Natural killer cell (primary cell): Measurements from ENCODE around the gene EXOC6B. TPM values are rescaled to one million over a fixed set of nuclear protein-coding genes. Genes with fewer than 3 reads are reported as not detected.

Source experiments
- ATAC-seq, 3 donors: fragments of 150-1000 bp in 2 of 3; fragments of 200-7000 bp in 1 of 3; cut with Tn5 transposase; 1 replicate in 1 of 3; 2 replicates in 2 of 3; pipeline ENCODE4 v1.10.0; 2021; ENCODE audit warnings: mild to moderate bottlenecking in 2 of 3, moderate library complexity in 2 of 3
- DNase-seq, 2 donors: peaks; one replicate each; pipeline versions ENCODE4 v3.0.0 to v3.0.0-alpha.2; 2013 to 2021; ENCODE audit warnings: mixed read lengths in 1 of 2
- H3K27ac ChIP-seq: one replicate; pipeline ENCODE4 v1.5.1; 2013; ENCODE audit warnings: mild to moderate bottlenecking, low read length
- H3K27me3 ChIP-seq: one replicate; pipeline ENCODE4 v1.6.1; 2013; ENCODE audit warnings: low read length; ENCODE audit not compliant: control insufficient read depth, insufficient read depth
- H3K36me3 ChIP-seq: one replicate; pipeline ENCODE4 v1.6.1; 2013; ENCODE audit warnings: low read length; ENCODE audit not compliant: control insufficient read depth, insufficient read depth
- H3K4me1 ChIP-seq: one replicate; pipeline ENCODE4 v1.6.1; 2013; ENCODE audit warnings: low read length; ENCODE audit not compliant: control insufficient read depth, insufficient read depth
- H3K4me3 ChIP-seq: one replicate; pipeline ENCODE4 v1.5.1; 2013; ENCODE audit warnings: low read length
- H3K9me3 ChIP-seq: one replicate; pipeline ENCODE4 v1.6.1; 2013; ENCODE audit warnings: low read length; ENCODE audit not compliant: control insufficient read depth, insufficient read depth
- H3K27ac Mint-ChIP-seq, 2 donors: one replicate each; pipeline ENCODE4 v1.8.0; 2022; ENCODE audit warnings: mild to moderate bottlenecking in 2 of 2, mixed read lengths in 2 of 2, moderate library complexity in 1 of 2
- H3K27me3 Mint-ChIP-seq, 2 donors: one replicate each; pipeline ENCODE4 v1.8.0; 2022; ENCODE audit warnings: low read depth in 2 of 2, mixed read lengths in 2 of 2
- H3K36me3 Mint-ChIP-seq: one replicate; pipeline ENCODE4 v1.8.0; 2022; ENCODE audit warnings: mixed read lengths
- H3K4me1 Mint-ChIP-seq, 2 donors: one replicate each; pipeline ENCODE4 v1.8.0; 2022; ENCODE audit warnings: mixed read lengths in 2 of 2
- H3K4me3 Mint-ChIP-seq: one replicate; pipeline ENCODE4 v1.8.0; 2022; ENCODE audit warnings: mild to moderate bottlenecking, moderate library complexity, mixed read lengths
- H3K9me3 Mint-ChIP-seq, 2 donors: one replicate each; pipeline ENCODE4 v1.8.0; 2022; ENCODE audit warnings: mixed read lengths in 2 of 2
- CTCF ChIP-seq: fragments of 200-600 bp; IDR thresholded peaks from one replicate; pipeline ENCODE4 v1.8.0; 2022; ENCODE audit warnings: antibody characterized with exemption
- WGBS: methylation state at CpG from one replicate; pipeline ENCODE4 v1.1.7; 2013; ENCODE audit warnings: missing lambda C conversion rate; ENCODE audit not compliant: insufficient coverage; 5-methylcytosine and 5-hydroxymethylcytosine counted together
- intact Hi-C: fragments of 100-400 bp; cut with micrococcal nuclease; formaldehyde crosslinking; loops from one replicate; pipeline ENCODE4 v1.14.2; 2022
- total RNA-seq, 4 donors: library from RNA; stranded (reverse); fragments of 120-200 nt in 1 of 4; gene quantifications; one replicate each; pipeline versions ENCODE4 v1.2.3 to v1.2.4, GENCODE V29; 2013 to 2022

The EXOC6B gene
- total RNA-seq, 3 donors from 2014 or later (not counting 1 experiment from before 2014, with no cell fraction given) = 16.6 to 17.2 (median 17.1) TPM

DNA sequence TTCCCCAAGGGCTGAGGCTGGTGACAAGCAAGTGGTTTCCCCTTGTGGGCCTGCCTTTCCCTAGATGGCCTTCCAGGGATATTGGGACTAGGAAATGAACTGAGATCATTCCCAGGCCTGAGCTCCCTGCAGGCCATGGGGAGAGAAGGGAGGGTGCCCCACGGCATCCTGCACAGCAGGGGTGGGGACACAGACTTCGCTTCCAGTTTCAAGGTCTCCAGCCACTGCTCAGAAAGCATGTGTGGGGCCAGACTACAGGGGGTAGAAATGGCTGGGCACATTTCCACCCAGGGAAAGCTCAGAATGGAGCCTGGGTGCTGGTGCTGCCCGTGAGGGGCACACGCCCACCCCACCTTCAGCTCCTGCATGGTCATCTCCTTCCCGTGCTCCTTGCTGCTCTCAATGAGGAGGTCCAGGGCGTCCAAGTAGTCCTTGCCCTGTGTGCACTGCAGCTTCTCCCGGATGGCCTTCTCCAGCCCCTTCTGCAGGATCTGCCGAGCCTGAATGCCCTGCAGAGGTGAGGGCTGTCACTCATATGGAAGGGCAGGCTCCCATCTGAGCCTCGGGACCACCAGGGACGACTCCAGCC lies 691.3 kb downstream of the EXOC6B start:
- Mint-ChIP-seq H3K4me1 (peaks cover 0 to 4% of the 10 kb centered on the region in 2 donors), H3K36me3 (no peaks in the 10 kb centered on the region), H3K27me3 (no peaks in the 10 kb centered on the region), H3K4me3 (no peak overlapping the region), H3K9me3 (no peaks in the 10 kb centered on the region), H3K27ac (no peak overlapping the region)
- intact Hi-C loops = no loop called here
- 83% methylated on average over 10 of the region's 10 CpGs for WGBS
- Histone ChIP-seq H3K4me1 (peaks cover 6% of the 10 kb centered on the region), H3K27me3 (no peaks in the 10 kb centered on the region), H3K4me3 (no peak overlapping the region), H3K27ac (no peak overlapping the region), H3K9me3 (no peaks in the 10 kb centered on the region), H3K36me3 (no peaks in the 10 kb centered on the region)
- TF ChIP-seq CTCF = no peak
- ATAC-seq = no peak
- no peak for DNase-seq

DNA sequence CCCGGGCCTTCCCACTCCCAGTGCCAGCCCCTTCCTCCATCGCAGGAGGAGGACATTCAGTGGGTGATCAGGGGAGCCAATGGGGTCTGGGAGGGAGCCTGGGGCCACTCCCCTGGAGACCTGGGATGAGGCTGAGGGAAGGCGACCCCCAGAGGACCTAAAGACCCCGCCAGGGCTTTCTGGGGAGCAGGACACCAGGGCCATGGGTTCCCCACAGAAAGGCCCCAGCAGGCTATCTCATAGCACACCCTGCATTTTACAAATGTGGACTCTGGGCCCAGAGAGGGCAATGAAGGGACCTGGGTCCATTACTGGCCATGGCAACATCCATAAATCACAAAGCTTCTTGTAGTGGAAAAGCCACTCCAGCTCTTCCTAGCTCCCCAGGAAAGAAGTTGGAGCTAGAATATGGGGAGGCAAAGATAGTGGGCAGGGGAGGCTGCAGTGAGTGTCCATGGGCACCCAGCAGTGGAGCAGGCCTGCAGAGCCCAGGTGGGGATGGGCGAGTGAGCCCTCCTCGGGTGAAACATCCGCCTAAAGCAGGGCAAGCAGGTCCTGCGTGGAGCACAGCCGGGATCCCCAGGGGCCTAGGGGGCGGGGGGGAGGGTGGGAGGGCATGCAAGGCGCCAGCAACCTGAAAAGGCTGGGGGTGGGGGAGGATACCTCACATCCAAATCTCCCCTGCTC lies 692.0 kb downstream of the EXOC6B start:
- ATAC-seq (no peak), DNase-seq (no peak)
- Histone ChIP-seq H3K27ac (no peak overlapping the region), H3K36me3 (no peaks in the 10 kb centered on the region), H3K27me3 (no peaks in the 10 kb centered on the region), H3K9me3 (no peaks in the 10 kb centered on the region), H3K4me1 (peaks cover 6% of the 10 kb centered on the region), H3K4me3 (no peak overlapping the region)
- Mint-ChIP-seq H3K9me3 (no peaks in the 10 kb centered on the region), H3K4me1 (peaks cover 0 to 4% of the 10 kb centered on the region in 2 donors), H3K27me3 (no peaks in the 10 kb centered on the region), H3K36me3 (no peaks in the 10 kb centered on the region), H3K27ac (no peak overlapping the region), H3K4me3 (no peak overlapping the region)
- intact Hi-C loops = no loop called here
- TF ChIP-seq CTCF = no peak
- 77% methylated on average over 6 of the region's 11 CpGs for WGBS

GRCh38 chr2:72132981-72133720 lies 692.7 kb downstream of the EXOC6B start:
- Mint-ChIP-seq H3K9me3 (no peaks in the 10 kb centered on the region), H3K27me3 (no peaks in the 10 kb centered on the region), H3K4me1 (peaks cover 0 to 4% of the 10 kb centered on the region in 2 donors), H3K36me3 (no peaks in the 10 kb centered on the region), H3K4me3 (no peak overlapping the region), H3K27ac (no peak overlapping the region)
- ATAC-seq (no peak), DNase-seq (no peak)
- H3K36me3 ChIP-seq = no peaks in the 10 kb centered on the region
- TF ChIP-seq CTCF = no peak
- no peak overlapping the region for H3K27ac ChIP-seq
- no peaks in the 10 kb centered on the region for H3K9me3 ChIP-seq
- H3K27me3 ChIP-seq = no peaks in the 10 kb centered on the region
- 93% methylated on average over 29 of the region's 29 CpGs for WGBS
- intact Hi-C loops = no loop called here
- peaks cover 6% of the 10 kb centered on the region for H3K4me1 ChIP-seq
- no peak overlapping the region for H3K4me3 ChIP-seq
